ENCODE measurements around the gene CMPK1.
"Not testable (repeated sequence)": the region's sequence is repeated elsewhere in the genome, so short reads cannot be mapped to it uniquely, and the experiment has no call there.

CMPK1 gene

GRCh38 chr1:47333578-47333921 is at the start of gene CMPK1:
TSS of gene CMPK1 (plus strand) at chr1:47333790. CDS start at chr1:47333946, 156 bp downstream.
- peak; percentile 80 for DNase-seq

GRCh38 chr1:47288116-47288515 is 45.5 kb upstream of the CMPK1 start:
- DNase-seq, result not testable (repeated sequence)

GRCh38 chr1:47294863-47295262 is 38.7 kb upstream of the CMPK1 start:
- DNase-seq, result not testable (repeated sequence)

GRCh38 chr1:47295579-47295978 is 38.0 kb upstream of the CMPK1 start:
- no peak for DNase-seq

- DNase-seq, result no peak
Measured at GRCh38 chr1:47298025-47298699, 35.4 kb upstream of the CMPK1 start.

- no peak for DNase-seq
Measured at GRCh38 chr1:47302472-47302871, 31.1 kb upstream of the CMPK1 start.

- DNase-seq, result no peak
Measured at GRCh38 chr1:47309427-47309826, 24.2 kb upstream of the CMPK1 start.

GRCh38 chr1:47313915-47314664 is 19.5 kb upstream of the CMPK1 start, which contains the start of gene STIL:
TSS of gene STIL (minus strand) at chr1:47314147. CDS start at chr1:47310319, 3,828 bp downstream.
- peak; percentile 95 for DNase-seq

GRCh38 chr1:47317841-47318240 is 15.7 kb upstream of the CMPK1 start:
- DNase-seq, result no peak

GRCh38 chr1:47319968-47320367 is 13.6 kb upstream of the CMPK1 start:
- not testable (repeated sequence) for DNase-seq

GRCh38 chr1:47323599-47324031 is 10.0 kb upstream of the CMPK1 start:
- DNase-seq, result no peak

GRCh38 chr1:47324682-47325081 is 8.9 kb upstream of the CMPK1 start:
- no peak for DNase-seq

- DNase-seq, result no peak
Measured at GRCh38 chr1:47325528-47325927, 8.1 kb upstream of the CMPK1 start.

- no peak for DNase-seq
Measured at GRCh38 chr1:47326271-47326670, 7.3 kb upstream of the CMPK1 start.

GRCh38 chr1:47328992-47329391 is 4.6 kb upstream of the CMPK1 start:
- no peak for DNase-seq

GRCh38 chr1:47330212-47330611 is 3.4 kb upstream of the CMPK1 start:
- no peak for DNase-seq

- no peak for DNase-seq
Measured at GRCh38 chr1:47331875-47332274, 1.7 kb upstream of the CMPK1 start.

GRCh38 chr1:47332779-47333577 is 612 bp upstream of the CMPK1 start:
- DNase-seq, result no peak

- peak; percentile 72 for DNase-seq
Measured at GRCh38 chr1:47333922-47334764, 553 bp downstream of the CMPK1 start.

GRCh38 chr1:47334765-47335435 is 1.3 kb downstream of the CMPK1 start:
- DNase-seq, result no peak

- DNase-seq, result no peak
Measured at GRCh38 chr1:47337350-47337749, 3.8 kb downstream of the CMPK1 start.

Measured in activated CD8-positive, alpha-beta memory T cell treated with anti-CD3 and anti-CD28 coated beads, Interleukin-2, amount 50 U/mL, for 4 hours (primary cell).